Esophagus squamous epithelium (tissue), 4 donors: ENCODE data around the gene REEP2.

ENCODE experiments used
- CTCF ChIP-seq, 6 experiments: fragments of 450-650 bp in 4 of 6; fragments of 200-600 bp in 2 of 6; sonication (generic) in 2 of 6; IDR thresholded peaks; one replicate each; pipeline ENCODE4 v1.5.1; 2016 to 2019; ENCODE audit warnings: antibody characterized with exemption in 6 of 6, mild to moderate bottlenecking in 4 of 6, moderate library complexity in 4 of 6
- POLR2A ChIP-seq, 4 donors: fragments of 450-650 bp; IDR thresholded peaks; one replicate each; pipeline ENCODE4 v1.6.1; 2017; ENCODE audit warnings: antibody characterized with exemption in 4 of 4, mild to moderate bottlenecking in 4 of 4, moderate library complexity in 3 of 4

DNA sequence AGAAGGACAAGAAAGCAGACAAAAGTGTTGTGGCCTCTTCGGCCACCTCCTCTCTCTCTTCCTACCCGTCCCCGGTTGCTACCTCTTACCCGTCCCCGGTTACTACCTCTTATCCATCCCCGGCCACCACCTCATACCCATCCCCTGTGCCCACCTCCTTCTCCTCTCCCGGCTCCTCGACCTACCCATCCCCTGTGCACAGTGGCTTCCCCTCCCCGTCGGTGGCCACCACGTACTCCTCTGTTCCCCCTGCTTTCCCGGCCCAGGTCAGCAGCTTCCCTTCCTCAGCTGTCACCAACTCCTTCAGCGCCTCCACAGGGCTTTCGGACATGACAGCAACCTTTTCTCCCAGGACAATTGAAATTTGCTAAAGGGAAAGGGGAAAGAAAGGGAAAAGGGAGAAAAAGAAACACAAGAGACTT lies 28.9 kb downstream of the REEP2 start:
- TF ChIP-seq CTCF (IDR thresholded peaks at IDR 0.05) = no peak
- TF ChIP-seq POLR2A (IDR thresholded peaks at IDR 0.05) = no peak
